H1 (cell line): ENCODE results near the gene PPARA. TPM values are rescaled to one million over a fixed set of nuclear protein-coding genes. Genes with fewer than 3 reads are reported as not detected.

ENCODE experiments used
- CTCF ChIA-PET: fragments of 300-600 bp; sonication (Branson Sonifier 250); formaldehyde crosslinking; loops from one replicate; lab custom pipeline; 2021; ENCODE audit not compliant: partially characterized antibody; lab: Charles Lee
- POLR2A ChIA-PET: fragments of 300-600 bp; sonication (Branson Sonifier 250); formaldehyde crosslinking; loops from one replicate; lab custom pipeline; 2021; ENCODE audit warnings: inconsistent platforms; ENCODE audit not compliant: partially characterized antibody; lab: Charles Lee
- DNase-seq, 2 experiments: peaks; one replicate each; pipeline versions ENCODE4 v3.0.0 to v3.0.0-alpha.2; 2010 to 2022; ENCODE audit warnings: low spot score in 2 of 2, low read depth in 1 of 2, mixed read lengths in 1 of 2
- FAIRE-seq: peaks from 2 replicates; lab custom pipeline; 2011; peaks lifted over from hg19 to GRCh38; lab: Jason Lieb, UNC
- H2AFZ ChIP-seq: 2 replicates; pipeline ENCODE4 v1.8.1; 2012; ENCODE audit warnings: low read length, inconsistent platforms
- H2AK5ac ChIP-seq: 2 replicates; pipeline ENCODE4 v1.6.1; 2013; ENCODE audit warnings: low read depth, low read length
- H2BK120ac ChIP-seq: replicated peaks from 2 replicates; pipeline ENCODE3; 2013; ENCODE audit warnings: low read depth, low read length, inconsistent platforms
- H2BK12ac ChIP-seq: 2 replicates; pipeline ENCODE4 v1.6.1; 2013; ENCODE audit warnings: low read depth, low read length
- H2BK15ac ChIP-seq: 2 replicates; pipeline ENCODE4 v1.6.1; 2013; ENCODE audit warnings: low read length
- H2BK20ac ChIP-seq: 2 replicates; pipeline ENCODE4 v1.6.1; 2013; ENCODE audit warnings: low read length
- H2BK5ac ChIP-seq: 2 replicates; pipeline ENCODE4 v1.6.1; 2013; ENCODE audit warnings: low read depth, low read length
- H3K14ac ChIP-seq: 2 replicates; pipeline ENCODE4 v1.6.1; 2013; ENCODE audit warnings: inconsistent platforms; ENCODE audit not compliant: insufficient read length
- H3K18ac ChIP-seq: 2 replicates; pipeline ENCODE4 v1.6.1; 2013; ENCODE audit warnings: low read length; ENCODE audit errors: extremely low read depth
- H3K23ac ChIP-seq: 2 replicates; pipeline ENCODE4 v1.6.1; 2013; ENCODE audit warnings: inconsistent platforms; ENCODE audit not compliant: insufficient read length
- H3K23me2 ChIP-seq: 2 replicates; pipeline ENCODE4 v1.6.1; 2013; ENCODE audit warnings: low read depth, low read length
- H3K27ac ChIP-seq: 2 replicates; pipeline ENCODE4 v1.6.1; 2011; ENCODE audit warnings: low read depth, low read length, inconsistent platforms
- H3K27me3 ChIP-seq, 4 experiments: replicated peaks in 1 of 4; 1 replicate in 1 of 4; 2 replicates in 3 of 4; pipeline versions ENCODE4 v1.6.1 to v1.8.1; 2011 to 2013; ENCODE audit warnings: low read length in 3 of 4, mild to moderate bottlenecking in 3 of 4, inconsistent platforms in 2 of 4, mixed read lengths in 2 of 4, moderate library complexity in 1 of 4; ENCODE audit not compliant: control insufficient read depth in 3 of 4, insufficient read depth in 3 of 4; ENCODE audit errors: extremely low read depth in 1 of 4
- H3K36me3 ChIP-seq, 4 experiments: 2 replicates each; pipeline versions ENCODE4 v1.6.1 to v1.8.1; 2011 to 2013; ENCODE audit warnings: mild to moderate bottlenecking in 4 of 4, low read length in 3 of 4, moderate library complexity in 2 of 4, control low read depth in 1 of 4, inconsistent platforms in 1 of 4; ENCODE audit not compliant: insufficient read depth in 4 of 4, control insufficient read depth in 2 of 4
- H3K4ac ChIP-seq: replicated peaks from 2 replicates; pipeline ENCODE3; 2013; ENCODE audit warnings: low read length, low read depth, mixed read lengths, inconsistent platforms; ENCODE audit not compliant: insufficient read length
- H3K4me1 ChIP-seq, 4 experiments: replicated peaks in 1 of 4; 1 replicate in 1 of 4; 2 replicates in 3 of 4; pipeline versions ENCODE4 v1.6.1 to v1.8.1; 2011 to 2013; ENCODE audit warnings: low read length in 3 of 4, inconsistent platforms in 2 of 4, mixed read lengths in 1 of 4; ENCODE audit not compliant: insufficient read depth in 4 of 4, control insufficient read depth in 3 of 4
- H3K4me2 ChIP-seq, 2 experiments: 2 replicates each; pipeline versions ENCODE4 v1.6.1 to v1.8.1; 2011 to 2013; ENCODE audit warnings: low read depth in 2 of 2, low read length in 2 of 2, control low read depth in 1 of 2, inconsistent platforms in 1 of 2, mild to moderate bottlenecking in 1 of 2; ENCODE audit not compliant: insufficient read depth in 1 of 2
- H3K4me3 ChIP-seq, 4 experiments: fragments of 200-600, 300-600 bp in 1 of 4; sonication (generic), shearing (Covaris generic), sonication (Bioruptor Twin) in 1 of 4; 2 replicates each; pipeline versions ENCODE4 v1.5.1 to v1.8.1; 2011 to 2016; ENCODE audit warnings: low read length in 4 of 4, low read depth in 3 of 4, control low read depth in 2 of 4, inconsistent platforms in 2 of 4, mild to moderate bottlenecking in 2 of 4, mixed read lengths in 1 of 4, moderate library complexity in 1 of 4; ENCODE audit not compliant: insufficient read depth in 2 of 4; ENCODE audit errors: extremely low read depth in 1 of 4
- H3K56ac ChIP-seq: replicated peaks from 2 replicates; pipeline ENCODE3; 2013; ENCODE audit warnings: low read depth, mild to moderate bottlenecking, mixed read lengths, low read length, inconsistent platforms; ENCODE audit not compliant: insufficient read length
- H3K79me1 ChIP-seq: 2 replicates; pipeline ENCODE4 v1.6.1; 2013; ENCODE audit warnings: low read depth, low read length, control low read depth
- H3K79me2 ChIP-seq, 2 experiments: 2 replicates each; pipeline versions ENCODE4 v1.6.1 to v1.8.1; 2012 to 2013; ENCODE audit warnings: low read length in 2 of 2, mild to moderate bottlenecking in 2 of 2, inconsistent platforms in 1 of 2; ENCODE audit not compliant: insufficient read depth in 2 of 2, control insufficient read depth in 1 of 2
- H3K9ac ChIP-seq, 4 experiments: replicated peaks in 1 of 4; 1 replicate in 1 of 4; 2 replicates in 3 of 4; pipeline versions ENCODE4 v1.6.1 to v1.8.1; 2011 to 2013; ENCODE audit warnings: low read depth in 3 of 4, low read length in 3 of 4, control low read depth in 2 of 4, mild to moderate bottlenecking in 2 of 4, moderate library complexity in 2 of 4, inconsistent platforms in 1 of 4; ENCODE audit errors: extremely low read depth in 1 of 4
- H3K9me3 ChIP-seq, 2 experiments: 2 replicates each; pipeline versions ENCODE4 v1.6.1 to v1.8.1; 2012 to 2013; ENCODE audit warnings: mild to moderate bottlenecking in 2 of 2, moderate library complexity in 2 of 2, control low read depth in 1 of 2, inconsistent platforms in 1 of 2, low read depth in 1 of 2, low read length in 1 of 2, mixed read lengths in 1 of 2; ENCODE audit not compliant: insufficient read depth in 2 of 2
- H4K20me1 ChIP-seq, 2 experiments: replicated peaks in 1 of 2; 2 replicates each; pipeline versions ENCODE3 to v1.8.1; 2011 to 2013; ENCODE audit warnings: inconsistent platforms in 2 of 2, low read length in 2 of 2, mild to moderate bottlenecking in 1 of 2; ENCODE audit not compliant: insufficient read depth in 2 of 2, control insufficient read depth in 1 of 2
- H4K5ac ChIP-seq: 2 replicates; pipeline ENCODE4 v1.6.1; 2013; ENCODE audit warnings: low read length, low read depth, mixed read lengths, inconsistent platforms; ENCODE audit not compliant: insufficient read length
- H4K8ac ChIP-seq: 2 replicates; pipeline ENCODE4 v1.8.0; 2013; ENCODE audit warnings: mild to moderate bottlenecking, moderate library complexity, low read length, inconsistent platforms; ENCODE audit not compliant: insufficient read depth; ENCODE audit errors: extremely low read depth
- H4K91ac ChIP-seq: replicated peaks from 2 replicates; pipeline ENCODE3; 2013; ENCODE audit warnings: low read length, mixed read lengths, inconsistent platforms; ENCODE audit not compliant: insufficient read length
- CBX8 ChIP-seq: fragments of 300-800, 300-1000 bp; sonication (generic); IDR thresholded peaks from 2 replicates; pipeline ENCODE4 v1.7.1; 2016; ENCODE audit warnings: low read depth, low read length, borderline replicate concordance
- CHD1 ChIP-seq: IDR thresholded peaks from 2 replicates; pipeline ENCODE4 v1.6.1; 2012; ENCODE audit warnings: low read depth, low read length, improper control_type of control experiment
- EP300 ChIP-seq, 2 experiments: IDR thresholded peaks; 1 replicate in 1 of 2; 2 replicates in 1 of 2; pipeline ENCODE4 v1.6.1; 2011 to 2012; ENCODE audit warnings: low read depth in 2 of 2, low read length in 2 of 2, mild to moderate bottlenecking in 2 of 2, borderline replicate concordance in 1 of 2, inconsistent platforms in 1 of 2, moderate library complexity in 1 of 2
- GABPA ChIP-seq: IDR thresholded peaks from 2 replicates; pipeline ENCODE4 v1.6.1; 2011; ENCODE audit warnings: mild to moderate bottlenecking, low read length, moderate library complexity, borderline replicate concordance; ENCODE audit not compliant: insufficient read depth
- GTF2F1 ChIP-seq: IDR thresholded peaks from 2 replicates; pipeline ENCODE4 v1.6.1; 2012; ENCODE audit warnings: low read depth, low read length, improper control_type of control experiment, borderline replicate concordance
- NRF1 ChIP-seq: IDR thresholded peaks from 2 replicates; pipeline ENCODE4 v1.6.1; 2011; ENCODE audit warnings: mild to moderate bottlenecking, low read depth, low read length, improper control_type of control experiment
- POU5F1 ChIP-seq: IDR thresholded peaks from 2 replicates; pipeline ENCODE4 v1.6.1; 2011; ENCODE audit warnings: low read depth, mild to moderate bottlenecking, low read length, moderate library complexity
- RFX5 ChIP-seq: IDR thresholded peaks from 2 replicates; pipeline ENCODE4 v1.6.1; 2011; ENCODE audit warnings: low read depth, low read length, improper control_type of control experiment, borderline replicate concordance
- RNF2 ChIP-seq: fragments of 200-900, 300-1000 bp; sonication (generic); IDR thresholded peaks from 2 replicates; pipeline ENCODE4 v1.7.1; 2016; ENCODE audit warnings: borderline replicate concordance, low read depth, mild to moderate bottlenecking, antibody characterized with exemption, low read length; ENCODE audit not compliant: poor library complexity, severe bottlenecking; ENCODE audit errors: missing control alignments
- RXRA ChIP-seq: IDR thresholded peaks from 2 replicates; pipeline ENCODE4 v1.6.1; 2011; ENCODE audit warnings: low read depth, mild to moderate bottlenecking, low read length, moderate library complexity; ENCODE audit not compliant: insufficient read depth
- TBP ChIP-seq: IDR thresholded peaks from 2 replicates; pipeline ENCODE4 v1.6.1; 2011; ENCODE audit warnings: low read depth, low read length, improper control_type of control experiment
- TCF12 ChIP-seq: IDR thresholded peaks from 2 replicates; pipeline ENCODE4 v1.6.1; 2011; ENCODE audit warnings: low read depth, mild to moderate bottlenecking, low read length
- USF2 ChIP-seq: IDR thresholded peaks from 2 replicates; pipeline ENCODE4 v1.6.1; 2011; ENCODE audit warnings: low read length, improper control_type of control experiment
- WGBS, 2 experiments: shearing (Covaris generic) in 1 of 2; methylation state at CpG; one replicate each; pipeline versions ENCODE4 v1.1.6 to v1.1.7; 2013 to 2015; ENCODE audit warnings: low lambda C conversion rate in 2 of 2, mixed read lengths in 2 of 2, inconsistent platforms in 1 of 2, low coverage in 1 of 2, missing lambda C conversion rate in 1 of 2; ENCODE audit not compliant: insufficient replicate concordance in 2 of 2, insufficient coverage in 1 of 2, insufficient read length in 1 of 2; ENCODE audit errors: extremely low coverage in 1 of 2, missing lambda C conversion rate in 1 of 2; 5-methylcytosine and 5-hydroxymethylcytosine counted together
- polyA plus RNA-seq, 7 experiments: library from polyadenylated mRNA; depleted of rRNA in 3 of 7; stranded (reverse) in 5 of 7; unstranded in 2 of 7; fragments of >200 nt in 5 of 7; fragments of 200-250 nt in 2 of 7; gene quantifications; 1 replicate in 5 of 7; 2 replicates in 1 of 7; 4 replicates in 1 of 7; pipeline versions ENCODE4 v1.2.1 to v1.2.3, GENCODE V29; 2011 to 2013; ENCODE audit warnings: missing spikeins in 2 of 7, mixed read lengths in 2 of 7
- total RNA-seq: library from RNA; stranded (reverse); fragmentation: NEBNext Ultra II Directional; extraction: Animal tissue kit (Norgen Biotek cat#: 25700); gene quantifications from 2 replicates; pipeline ENCODE4 v1.2.1, GENCODE V29; 2021

PPARA gene
- total and polyA plus RNA-seq, 2 of the 8 experiments (the other 6 are each of a cell fraction or from before 2014, with no cell fraction given), result 3.1 to 8.2 TPM

GRCh38 chr22:46240907-46241306, 90.6 kb downstream of the PPARA start:
- CTCF ChIA-PET, result interaction anchor here (0.8 to 1.5 kb wide), 3 partner anchors 9 to 162 kb away, joined by 3 read pairs; partner anchors contain the start of gene CDPF1
- no peak overlapping the region for H3K27ac ChIP-seq
- peaks cover 0 to 3% (median 0%) of the 10 kb centered on the region in 4 experiments; a peak in 1 of 8 replicates for H3K36me3 ChIP-seq
- H3K23me2 ChIP-seq, result no peaks in the 10 kb centered on the region
- no peak overlapping the region for H3K4me3 ChIP-seq
- no peak for DNase-seq
- no peaks in the 10 kb centered on the region; a peak in 1 of 7 replicates for H3K27me3 ChIP-seq
- H3K79me1 ChIP-seq, result no peaks in the 10 kb centered on the region
- 89% methylated on average over 7 of the region's 7 CpGs; no CpG with 5 or more reads in 1 of the 2 experiments for WGBS, 2 experiments
- no peaks in the 10 kb centered on the region for H3K79me2 ChIP-seq
- no peak overlapping the region for H3K4ac ChIP-seq
- H2AK5ac ChIP-seq, result no peak overlapping the region
- H3K4me1 ChIP-seq, result no peaks in the 10 kb centered on the region
- no peak overlapping the region for H4K8ac ChIP-seq
- H3K23ac ChIP-seq, result no peak overlapping the region
- H2BK5ac ChIP-seq, result no peak overlapping the region
- no peak overlapping the region for H3K56ac ChIP-seq
- H2BK15ac ChIP-seq, result no peak overlapping the region
- no peak overlapping the region for H2BK12ac ChIP-seq
- H3K9me3 ChIP-seq, result no peaks in the 10 kb centered on the region
- H4K20me1 ChIP-seq, result no peaks in the 10 kb centered on the region
- no peak overlapping the region for H3K9ac ChIP-seq
- POLR2A ChIA-PET, result no interaction called here
- no peak overlapping the region for H2BK20ac ChIP-seq
- H3K14ac ChIP-seq, result no peak overlapping the region
- H2BK120ac ChIP-seq, result no peak overlapping the region
- H4K91ac ChIP-seq, result no peak overlapping the region
- H2AFZ ChIP-seq, result no peak overlapping the region
- H4K5ac ChIP-seq, result no peak overlapping the region
- no peak overlapping the region for H3K4me2 ChIP-seq
- no peak overlapping the region for H3K18ac ChIP-seq
- FAIRE-seq, result no peak
- TF ChIP-seq TBP (no peak), GTF2F1 (no peak), CHD1 (no peak), EP300 (IDR thresholded peaks at IDR 0.05; ENCODE audit: borderline replicate concordance in 1 of 2, low read depth in 2 of 2, low read length in 2 of 2) (no peak), CBX8 (no peak), POU5F1 (no peak), RFX5 (no peak), TCF12 (no peak), USF2 (no peak), GABPA (no peak), RNF2 (no peak), RXRA (no peak), NRF1 (no peak)
